ENCODE measurements around the gene NELFB. TPM values are rescaled to one million over a fixed set of nuclear protein-coding genes. Genes with fewer than 3 reads are reported as not detected.

The NELFB gene
- total and polyA plus RNA-seq, 9 of the 15 experiments (the other 6 are each of a cell fraction or from before 2014, with no cell fraction given): 0.24 to 84.0 (median 29.7) TPM

DNA sequence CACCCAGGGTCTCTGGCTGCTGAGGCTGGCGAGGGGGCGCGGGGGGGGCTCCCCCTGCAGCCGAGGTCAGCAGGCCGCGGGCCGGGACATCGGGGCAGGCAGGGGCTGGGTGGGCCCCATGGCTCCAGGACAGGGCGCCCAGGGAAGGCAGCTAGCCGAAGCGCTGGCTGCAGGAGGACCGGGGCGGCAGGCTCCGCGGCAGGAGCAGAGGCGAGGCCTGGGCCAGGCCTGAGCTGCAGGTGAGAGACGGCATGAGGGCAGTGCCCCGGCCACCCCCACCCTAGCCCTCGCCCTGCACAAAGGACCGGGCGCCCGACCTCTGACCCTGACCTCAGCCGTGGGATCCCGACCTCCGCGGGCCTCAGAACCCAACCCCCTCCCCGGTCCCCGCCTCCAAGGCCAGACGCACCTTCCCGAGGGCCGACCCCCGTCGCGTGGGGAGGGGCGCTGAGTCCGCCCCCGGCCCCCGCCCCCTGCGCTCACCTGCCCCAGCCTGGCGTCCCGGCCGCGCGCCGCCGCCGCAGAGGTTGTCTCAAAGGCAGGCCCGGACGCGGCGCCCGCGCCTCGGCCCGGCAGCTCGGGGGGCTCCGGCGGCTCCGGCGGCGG is 33.5 kb upstream of the NELFB start:
- 60% methylated on average over 1 of the region's 61 CpGs for WGBS (ENCODE audit: insufficient coverage, low coverage, missing lambda C conversion rate)
- H3K79me2 ChIP-seq (ENCODE audit: control insufficient read depth, insufficient read depth, low read length): peaks cover 18% of the 10 kb centered on the region; the same call in 2 of the 3 replicates
- in situ Hi-C loops (cut with MboI): no loop called here
- no TSS peak for BruUV-seq (replicated peaks)
- intact Hi-C loops (cut with micrococcal nuclease): no loop called here
- no peak for ATAC-seq
- peaks cover 34 to 95% of the 10 kb centered on the region in 2 experiments for H3K4me1 ChIP-seq (replicated peaks in 1 of 2; ENCODE audit: control insufficient read depth in 2 of 2, insufficient read depth in 2 of 2, low read length in 2 of 2)
- peaks cover 11% of the 10 kb centered on the region; the same call in 1 of the 3 replicates for H3K36me3 ChIP-seq (ENCODE audit: control insufficient read depth, insufficient read depth, low read length)
- peak overlapping the region in 1 of 2 experiments; percentile 33; a peak in 1 of 4 replicates for H3K9ac ChIP-seq (ENCODE audit: insufficient read depth in 1 of 2, low read depth in 2 of 2, low read length in 2 of 2)
- ChIA-PET POLR2A (interaction anchor here (0.9 to 1.7 kb wide), 4 partner anchors 17 to 33 kb away, joined by 3 to 7 read pairs (median 4); partner anchors contain the start of genes ANAPC2 and SSNA1), CTCF (ENCODE audit: low intra/inter-chr PET ratio) (no interaction called here)
- no peaks in the 10 kb centered on the region for H3K27me3 ChIP-seq (ENCODE audit: control insufficient read depth in 2 of 2, insufficient read depth in 2 of 2, low read length in 2 of 2)
- H3K9me1 ChIP-seq (ENCODE audit: control insufficient read depth, insufficient read depth, low read length): no peaks in the 10 kb centered on the region
- H3K4me2 ChIP-seq (ENCODE audit: insufficient read depth, low read length): no peak overlapping the region
- DNase-seq (ENCODE audit: extremely low read depth in 1 of 4, low spot score in 3 of 4): peak in 1 of 4 experiments; percentile 23
- no peak overlapping the region for H2AFZ ChIP-seq (ENCODE audit: low read depth, low read length)
- H3K27ac ChIP-seq (ENCODE audit: extremely low read depth, low read depth, low read length): no peak overlapping the region
- no peak for FAIRE-seq
- peak overlapping the region; percentile 11; the same call in 1 of the 2 replicates for H3K4me3 ChIP-seq
- no peaks in the 10 kb centered on the region for H4K20me1 ChIP-seq (replicated peaks; ENCODE audit: control insufficient read depth, insufficient read depth, low read length)
- no peaks in the 10 kb centered on the region for H3K9me3 ChIP-seq (replicated peaks; ENCODE audit: control insufficient read depth, insufficient read depth, low read depth, low read length)
- TF ChIP-seq NR2C2 (CRISPR knock-in tag; IDR thresholded peaks at IDR 0.05): no peak
- peak; percentile 35; the same call in 1 of the 2 replicates for TF ChIP-seq NR2C2 (tag; IDR thresholded peaks at IDR 0.05)
- TF ChIP-seq YY1 (IDR thresholded peaks at IDR 0.05; ENCODE audit: borderline replicate concordance in 1 of 3, control insufficient read depth in 1 of 3, extremely low read depth in 1 of 3, insufficient read depth in 3 of 3, insufficient read length in 1 of 3, insufficient replicate concordance in 2 of 3, low read depth in 1 of 3, low read length in 2 of 3): no peak
- no peak for TF ChIP-seq RFX1 (IDR thresholded peaks at IDR 0.05)
- TF ChIP-seq MAFG (tag; conservative IDR thresholded peaks at IDR 0.05): no peak
- peak; percentile 27; the same call in 1 of the 2 replicates for TF ChIP-seq NR2C1 (IDR thresholded peaks at IDR 0.05)
- TF ChIP-seq NR2C1 (tag; IDR thresholded peaks at IDR 0.05): peak; percentile 48; the same call in 1 of the 2 replicates
- TF ChIP-seq FOXJ3 (CRISPR knock-in tag; IDR thresholded peaks at IDR 0.05): no peak
- TF ChIP-seq L3MBTL2 (IDR thresholded peaks at IDR 0.05): no peak
- no peak for TF ChIP-seq BRD9 (IDR thresholded peaks at IDR 0.05; ENCODE audit: low read depth, partially characterized antibody)
- peak; percentile 77; the same call in 1 of the 2 replicates for TF ChIP-seq HNRNPL (IDR thresholded peaks at IDR 0.05; ENCODE audit: low read depth, low read length)
- TF ChIP-seq PCBP1 (IDR thresholded peaks at IDR 0.05; ENCODE audit: low read depth, low read length, poor library complexity, severe bottlenecking): no peak
- TF ChIP-seq ZBTB33 (CRISPR knock-in tag; IDR thresholded peaks at IDR 0.05): peak; percentile 32; the same call in 1 of the 2 replicates
- no peak for TF ChIP-seq NFIC (IDR thresholded peaks at IDR 0.05)
- no peak for TF ChIP-seq ZNF445 (CRISPR knock-in tag; IDR thresholded peaks at IDR 0.05; ENCODE audit: low read depth)
- no peak for TF ChIP-seq NFATC3 (IDR thresholded peaks at IDR 0.05)
- TF ChIP-seq, protein P1, sequence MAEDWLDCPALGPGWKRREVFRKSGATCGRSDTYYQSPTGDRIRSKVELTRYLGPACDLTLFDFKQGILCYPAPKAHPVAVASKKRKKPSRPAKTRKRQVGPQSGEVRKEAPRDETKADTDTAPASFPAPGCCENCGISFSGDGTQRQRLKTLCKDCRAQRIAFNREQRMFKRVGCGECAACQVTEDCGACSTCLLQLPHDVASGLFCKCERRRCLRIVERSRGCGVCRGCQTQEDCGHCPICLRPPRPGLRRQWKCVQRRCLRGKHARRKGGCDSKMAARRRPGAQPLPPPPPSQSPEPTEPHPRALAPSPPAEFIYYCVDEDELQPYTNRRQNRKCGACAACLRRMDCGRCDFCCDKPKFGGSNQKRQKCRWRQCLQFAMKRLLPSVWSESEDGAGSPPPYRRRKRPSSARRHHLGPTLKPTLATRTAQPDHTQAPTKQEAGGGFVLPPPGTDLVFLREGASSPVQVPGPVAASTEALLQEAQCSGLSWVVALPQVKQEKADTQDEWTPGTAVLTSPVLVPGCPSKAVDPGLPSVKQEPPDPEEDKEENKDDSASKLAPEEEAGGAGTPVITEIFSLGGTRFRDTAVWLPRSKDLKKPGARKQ (CRISPR knock-in tag; IDR thresholded peaks at IDR 0.05): no peak
- no peak for TF ChIP-seq MTA3 (IDR thresholded peaks at IDR 0.05; ENCODE audit: borderline replicate concordance)
